ENCODE data around the gene TGM5.
"Not testable (repeated sequence)": the region's sequence is repeated elsewhere in the genome, so short reads cannot be mapped to it uniquely, and the experiment has no call there.

TGM5 gene

GRCh38 chr15:43276563-43277200, 10.0 kb upstream of the TGM5 start:
- no peak for TF ChIP-seq PAX5 (IDR thresholded peaks at IDR 0.05; ENCODE audit: insufficient read depth, low read length, severe bottlenecking)
- DNase-seq (ENCODE audit: insufficient read length, low spot score) = no peak
- no peak for FAIRE-seq

GRCh38 chr15:43275740-43276562, 9.2 kb upstream of the TGM5 start:
- FAIRE-seq = no peak
- no peak for DNase-seq (ENCODE audit: insufficient read length, low spot score)
- TF ChIP-seq POU2F2 (IDR thresholded peaks at IDR 0.05; ENCODE audit: low read depth, low read length) (no peak), POLR2A (IDR thresholded peaks at IDR 0.05; ENCODE audit: low read depth, low read length) (no peak), SPI1 (IDR thresholded peaks at IDR 0.05; ENCODE audit: low read depth, low read length) (no peak), TAF1 (IDR thresholded peaks at IDR 0.05; ENCODE audit: low read depth, low read length) (no peak), PAX5 (IDR thresholded peaks at IDR 0.05; ENCODE audit: insufficient read depth, low read length, severe bottlenecking) (no peak), POLR2AphosphoS5 (IDR thresholded peaks at IDR 0.05; ENCODE audit: low read depth, low read length) (no peak)

GRCh38 chr15:43274136-43274535, 7.4 kb upstream of the TGM5 start:
- DNase-seq (ENCODE audit: insufficient read length, low spot score) (no peak), FAIRE-seq (no peak)
- TF ChIP-seq POLR2A (IDR thresholded peaks at IDR 0.05; ENCODE audit: low read depth, low read length) = no peak
- TF ChIP-seq SPI1 (IDR thresholded peaks at IDR 0.05; ENCODE audit: low read depth, low read length) = no peak
- TF ChIP-seq POU2F2 (IDR thresholded peaks at IDR 0.05; ENCODE audit: low read depth, low read length) = no peak
- no peak for TF ChIP-seq POLR2AphosphoS5 (IDR thresholded peaks at IDR 0.05; ENCODE audit: low read depth, low read length)
- TF ChIP-seq PAX5 (IDR thresholded peaks at IDR 0.05; ENCODE audit: insufficient read depth, low read length, severe bottlenecking) = no peak
- TF ChIP-seq TAF1 (IDR thresholded peaks at IDR 0.05; ENCODE audit: low read depth, low read length) = no peak

GRCh38 chr15:43273243-43273642, 6.5 kb upstream of the TGM5 start:
- no peak for DNase-seq (ENCODE audit: insufficient read length, low spot score)
- FAIRE-seq = no peak
- TF ChIP-seq TAF1 (IDR thresholded peaks at IDR 0.05; ENCODE audit: low read depth, low read length) (no peak), POU2F2 (IDR thresholded peaks at IDR 0.05; ENCODE audit: low read depth, low read length) (no peak), SPI1 (IDR thresholded peaks at IDR 0.05; ENCODE audit: low read depth, low read length) (no peak), PAX5 (IDR thresholded peaks at IDR 0.05; ENCODE audit: insufficient read depth, low read length, severe bottlenecking) (no peak), POLR2AphosphoS5 (IDR thresholded peaks at IDR 0.05; ENCODE audit: low read depth, low read length) (no peak), POLR2A (IDR thresholded peaks at IDR 0.05; ENCODE audit: low read depth, low read length) (no peak)

- not testable (repeated sequence) for FAIRE-seq; DNase-seq (ENCODE audit: insufficient read length, low spot score)
These were observed 5.2 kb upstream of the TGM5 start for GRCh38 chr15:43271908-43272307.

GRCh38 chr15:43270676-43271306, 4.1 kb upstream of the TGM5 start:
- no peak for DNase-seq (ENCODE audit: insufficient read length, low spot score)
- no peak for FAIRE-seq
- no peak for TF ChIP-seq POLR2AphosphoS5 (IDR thresholded peaks at IDR 0.05; ENCODE audit: low read depth, low read length)
- TF ChIP-seq SPI1 (IDR thresholded peaks at IDR 0.05; ENCODE audit: low read depth, low read length) = no peak
- no peak for TF ChIP-seq PAX5 (IDR thresholded peaks at IDR 0.05; ENCODE audit: insufficient read depth, low read length, severe bottlenecking)
- TF ChIP-seq POU2F2 (IDR thresholded peaks at IDR 0.05; ENCODE audit: low read depth, low read length) = no peak
- TF ChIP-seq TAF1 (IDR thresholded peaks at IDR 0.05; ENCODE audit: low read depth, low read length) = no peak
- TF ChIP-seq POLR2A (IDR thresholded peaks at IDR 0.05; ENCODE audit: low read depth, low read length) = no peak

GRCh38 chr15:43270113-43270665, 3.5 kb upstream of the TGM5 start:
- DNase-seq (ENCODE audit: insufficient read length, low spot score) (no peak), FAIRE-seq (peak; percentile 48)
- TF ChIP-seq POU2F2 (IDR thresholded peaks at IDR 0.05; ENCODE audit: low read depth, low read length) (no peak), PAX5 (IDR thresholded peaks at IDR 0.05; ENCODE audit: insufficient read depth, low read length, severe bottlenecking) (no peak), POLR2A (IDR thresholded peaks at IDR 0.05; ENCODE audit: low read depth, low read length) (no peak), TAF1 (IDR thresholded peaks at IDR 0.05; ENCODE audit: low read depth, low read length) (no peak), SPI1 (IDR thresholded peaks at IDR 0.05; ENCODE audit: low read depth, low read length) (no peak), POLR2AphosphoS5 (IDR thresholded peaks at IDR 0.05; ENCODE audit: low read depth, low read length) (no peak)

- DNase-seq (ENCODE audit: insufficient read length, low spot score) (no peak), FAIRE-seq (no peak)
- TF ChIP-seq POU2F2 (IDR thresholded peaks at IDR 0.05; ENCODE audit: low read depth, low read length) (no peak), SPI1 (IDR thresholded peaks at IDR 0.05; ENCODE audit: low read depth, low read length) (no peak), TAF1 (IDR thresholded peaks at IDR 0.05; ENCODE audit: low read depth, low read length) (no peak), POLR2A (IDR thresholded peaks at IDR 0.05; ENCODE audit: low read depth, low read length) (no peak), PAX5 (IDR thresholded peaks at IDR 0.05; ENCODE audit: insufficient read depth, low read length, severe bottlenecking) (no peak), POLR2AphosphoS5 (IDR thresholded peaks at IDR 0.05; ENCODE audit: low read depth, low read length) (no peak)
These were observed 1.7 kb upstream of the TGM5 start for GRCh38 chr15:43268111-43269105.

- TF ChIP-seq TAF1 (IDR thresholded peaks at IDR 0.05; ENCODE audit: low read depth, low read length) = no peak
- TF ChIP-seq SPI1 (IDR thresholded peaks at IDR 0.05; ENCODE audit: low read depth, low read length) = no peak
- TF ChIP-seq PAX5 (IDR thresholded peaks at IDR 0.05; ENCODE audit: insufficient read depth, low read length, severe bottlenecking) = no peak
- TF ChIP-seq POLR2A (IDR thresholded peaks at IDR 0.05; ENCODE audit: low read depth, low read length) = no peak
- TF ChIP-seq POU2F2 (IDR thresholded peaks at IDR 0.05; ENCODE audit: low read depth, low read length) = no peak
- no peak for TF ChIP-seq POLR2AphosphoS5 (IDR thresholded peaks at IDR 0.05; ENCODE audit: low read depth, low read length)
- DNase-seq (ENCODE audit: insufficient read length, low spot score) (no peak), FAIRE-seq (no peak)
These were observed 711 bp upstream of the TGM5 start for GRCh38 chr15:43267439-43267838.

All from GM12891 (cell line).